ENCODE data around the gene CHAC1.

CHAC1 gene, protein sequence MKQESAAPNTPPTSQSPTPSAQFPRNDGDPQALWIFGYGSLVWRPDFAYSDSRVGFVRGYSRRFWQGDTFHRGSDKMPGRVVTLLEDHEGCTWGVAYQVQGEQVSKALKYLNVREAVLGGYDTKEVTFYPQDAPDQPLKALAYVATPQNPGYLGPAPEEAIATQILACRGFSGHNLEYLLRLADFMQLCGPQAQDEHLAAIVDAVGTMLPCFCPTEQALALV

DNA sequence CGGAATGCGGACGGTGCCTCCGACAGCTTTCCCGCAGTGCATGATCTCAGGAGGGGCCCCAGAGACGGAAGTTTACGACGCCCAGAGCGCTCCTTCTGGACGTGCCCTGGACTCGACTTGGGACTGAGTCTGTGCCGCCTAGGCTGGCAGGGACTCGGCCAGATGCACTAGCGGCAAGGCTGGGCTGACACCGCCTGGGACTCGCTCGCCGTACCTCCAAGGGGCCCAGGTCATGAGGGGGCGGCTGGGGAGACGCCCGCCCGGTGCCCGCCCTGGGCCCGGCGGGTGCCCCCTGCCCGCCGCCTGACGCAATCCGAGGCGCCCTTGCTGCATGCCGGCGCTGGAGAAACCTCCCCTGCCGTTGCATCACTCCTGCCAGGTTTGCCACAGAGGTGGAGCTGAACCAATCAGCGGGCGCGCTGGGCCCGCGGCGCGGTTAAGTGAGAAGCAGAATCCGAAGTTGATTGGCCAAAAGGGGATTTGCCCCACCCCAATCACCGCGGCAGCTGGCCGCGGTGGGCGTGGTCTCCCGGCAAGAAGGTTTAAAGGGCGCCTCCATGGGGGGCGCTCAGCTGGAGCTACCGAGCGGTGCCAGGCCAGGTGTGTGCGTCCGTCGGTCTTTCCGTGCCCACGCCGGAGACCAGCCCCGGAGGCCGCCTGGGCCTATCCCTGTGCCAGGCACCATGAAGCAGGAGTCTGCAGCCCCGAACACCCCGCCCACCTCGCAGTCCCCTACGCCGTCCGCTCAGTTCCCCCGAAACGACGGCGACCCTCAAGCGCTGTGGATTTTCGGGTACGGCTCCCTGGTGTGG is at the start of gene CHAC1:
Gene CHAC1, plus strand, starts transcription at position 571 of the 812 bp plus-strand sequence. Its CDS starts 113 bp downstream, at position 684.
- peak; percentile 95 for ATAC-seq

DNA sequence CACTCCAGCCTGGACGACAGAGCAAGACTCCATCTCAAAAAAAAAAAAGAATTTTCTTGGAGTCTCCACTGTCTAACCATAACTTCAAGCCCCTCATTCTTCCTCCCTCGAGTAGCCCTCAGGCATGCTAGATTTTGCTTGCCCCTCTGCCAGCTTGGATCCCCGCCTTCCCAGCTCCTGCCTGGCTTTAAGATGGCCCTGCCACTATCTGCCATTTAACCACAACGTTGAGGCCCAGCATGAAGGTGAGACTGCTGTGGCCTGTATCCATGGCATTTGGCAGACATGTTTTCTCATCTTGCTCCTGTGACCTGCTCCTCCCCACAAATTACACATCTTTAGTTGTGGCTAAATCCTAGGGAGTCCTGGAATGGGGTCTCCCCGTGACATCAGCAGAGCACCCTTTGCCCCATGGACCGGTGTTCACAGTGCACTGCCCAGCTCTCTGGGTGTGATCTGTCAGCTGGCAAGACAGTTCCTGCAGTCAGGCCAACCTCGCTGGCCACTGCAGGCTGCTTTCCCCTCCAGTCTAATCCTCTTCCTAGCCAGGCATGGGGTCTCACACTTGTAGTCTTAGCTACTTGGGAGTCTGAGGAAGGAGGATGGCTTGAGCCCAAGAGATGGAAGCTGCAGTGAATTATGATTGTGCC is 48.6 kb upstream of the CHAC1 start:
- no peak for DNase-seq
- ATAC-seq = no peak

More for the DNA sequence above, at the start of gene CHAC1:
- DNase-seq = peak; percentile 97

DNA sequence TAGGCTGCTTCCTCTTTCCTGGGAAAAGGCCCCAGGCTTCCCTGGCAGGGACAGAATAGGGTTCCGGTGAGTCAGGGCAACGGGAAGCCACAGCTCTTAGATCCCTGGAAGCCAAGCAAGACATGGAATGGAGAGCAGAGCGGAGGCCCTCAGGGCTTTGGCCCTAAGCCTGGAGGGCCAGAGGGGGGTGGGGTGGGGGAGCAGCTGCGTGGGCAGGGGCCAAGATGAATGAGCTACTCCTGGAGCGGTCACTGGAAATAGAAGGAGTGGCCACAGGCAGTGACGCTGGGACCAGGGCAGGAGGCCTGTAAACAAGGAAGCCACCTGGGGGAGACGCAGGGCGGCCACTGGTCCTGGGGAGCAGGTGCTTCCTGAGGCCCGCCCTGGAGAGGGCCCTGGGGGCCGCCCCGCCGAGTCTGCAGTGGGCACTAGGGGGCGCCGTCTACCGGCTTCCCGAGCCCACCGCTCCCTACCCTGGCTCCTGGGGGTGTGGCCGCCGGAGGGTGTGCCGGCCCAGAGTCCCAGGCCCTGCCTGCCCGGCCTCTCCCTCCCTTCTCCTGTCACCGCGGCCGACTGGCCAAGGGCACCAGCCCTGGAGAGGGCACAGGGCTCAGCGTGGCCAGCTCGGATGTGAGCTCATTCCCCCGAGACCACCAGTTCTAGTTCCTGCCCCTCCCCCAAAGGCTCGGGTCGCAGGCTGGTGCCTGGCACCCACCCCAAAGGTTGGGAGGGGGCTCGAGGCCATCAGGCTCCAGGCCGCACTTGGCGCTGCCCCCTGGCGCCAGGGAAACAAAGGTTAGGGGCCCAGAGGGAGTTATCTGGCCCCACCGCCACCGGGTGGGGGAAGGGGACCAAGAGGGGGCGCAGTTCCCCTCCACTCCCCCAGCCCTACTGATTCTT is 46.9 kb upstream of the CHAC1 start:
- DNase-seq = peak; percentile 93

DNA sequence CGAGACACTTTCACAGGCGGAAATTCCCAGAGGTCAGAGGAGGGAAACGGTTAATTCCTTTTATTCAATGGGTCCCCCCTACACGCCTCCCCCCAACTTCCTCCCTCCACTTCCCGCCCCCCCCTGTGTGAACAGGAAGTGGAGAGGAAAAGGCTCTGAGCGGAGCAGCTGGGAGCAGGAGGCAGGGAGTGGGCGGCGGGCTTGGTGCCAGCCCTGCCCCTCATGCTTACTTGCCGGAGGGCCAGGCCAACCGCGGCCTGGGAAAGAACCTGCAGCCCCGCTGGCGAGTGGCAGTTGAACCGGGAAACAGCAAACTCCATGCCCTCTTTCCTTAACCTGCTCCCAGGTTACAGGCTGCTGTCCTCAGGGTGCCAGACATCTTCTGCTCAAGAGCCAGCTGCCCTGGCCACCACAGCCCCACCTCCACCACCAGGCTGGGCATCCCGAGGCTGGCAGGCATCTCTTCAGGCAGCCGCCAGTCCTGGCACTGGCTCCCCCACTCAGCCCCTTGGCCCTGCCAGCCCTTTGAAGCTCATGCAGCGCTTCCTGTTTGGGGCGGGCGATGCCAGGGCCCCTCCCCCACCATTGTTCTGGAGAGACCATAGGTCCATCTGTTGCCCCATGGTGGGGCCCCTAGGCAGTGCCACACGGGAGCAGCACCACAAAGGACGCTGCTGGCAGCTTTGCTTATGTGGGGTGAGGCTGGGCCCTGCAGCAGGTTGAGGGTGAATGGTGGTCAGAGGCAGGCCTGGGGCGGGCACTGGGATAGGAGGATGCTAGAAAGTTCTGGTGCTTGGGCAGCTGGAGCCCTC is 46.1 kb upstream of the CHAC1 start:
- ATAC-seq (peak; percentile 26), DNase-seq (peak; percentile 65)

More for the DNA sequence above, 46.9 kb upstream of the CHAC1 start:
- peak; percentile 84 for ATAC-seq

DNA sequence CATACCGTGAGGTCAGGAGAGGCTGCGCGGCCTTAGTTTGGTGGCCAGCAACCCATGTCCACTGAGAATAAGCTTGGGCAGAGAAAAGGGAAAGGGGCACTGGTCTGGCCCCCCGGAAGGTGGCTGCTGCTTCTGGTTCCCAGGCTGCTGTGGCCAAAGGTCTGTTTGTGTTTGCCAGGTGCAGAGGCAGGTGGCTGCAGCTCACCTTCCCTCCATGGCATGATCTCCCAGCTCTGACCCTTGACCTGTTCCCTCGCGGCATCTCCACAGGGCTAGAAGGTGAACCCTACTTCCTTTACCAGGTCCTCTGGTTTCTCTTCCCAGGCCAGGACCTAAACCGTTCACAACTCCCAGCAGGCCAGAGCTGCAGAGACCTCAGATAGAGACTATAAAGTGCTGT is 45.2 kb upstream of the CHAC1 start:
- ATAC-seq = no peak
- no peak for DNase-seq

DNA sequence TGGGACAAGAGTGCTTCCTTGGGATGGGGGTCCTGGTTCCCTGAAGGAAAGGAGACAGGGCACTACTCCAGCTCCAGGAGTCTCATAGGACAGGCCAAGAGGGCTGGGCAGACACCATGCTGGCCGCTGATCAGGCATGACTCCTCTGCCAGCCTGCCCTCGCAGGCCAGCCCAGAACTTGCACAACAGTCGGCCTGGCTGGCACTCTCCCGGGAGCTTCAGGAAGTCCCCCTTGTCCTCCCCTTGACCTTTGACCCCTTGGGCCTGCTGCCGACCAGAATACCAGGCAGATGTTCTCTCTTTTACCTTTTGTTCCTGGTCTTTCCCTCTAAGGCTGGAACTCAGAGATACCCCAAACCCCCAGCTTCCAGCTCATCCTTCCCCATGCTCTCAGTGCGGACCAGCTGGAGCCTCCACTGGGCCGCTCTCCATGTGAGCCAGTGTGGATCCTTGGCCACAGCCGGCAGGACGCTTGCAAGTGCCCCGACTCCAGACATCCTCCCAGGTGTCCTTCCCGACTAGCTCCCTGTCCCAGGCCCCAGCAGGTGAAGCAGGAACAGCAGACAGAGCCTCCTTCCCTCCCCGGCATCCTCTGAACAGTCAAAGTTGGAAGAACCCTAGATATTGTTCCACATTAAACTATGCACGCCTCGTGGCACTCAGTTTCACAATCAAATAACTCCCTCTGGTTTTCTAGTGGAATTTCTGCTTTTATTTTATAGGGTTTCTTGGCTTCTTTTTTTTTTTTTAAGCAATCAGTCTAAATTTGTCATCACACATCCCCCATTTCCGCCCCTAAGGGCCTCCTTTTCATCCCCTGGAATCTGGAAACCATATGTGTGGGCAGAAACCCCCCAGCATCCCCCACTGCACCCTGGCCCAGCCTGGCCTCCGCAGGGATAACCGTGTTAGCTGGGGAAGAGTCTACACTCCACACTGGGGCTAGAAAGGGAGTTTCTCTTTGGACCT is 43.3 kb upstream of the CHAC1 start:
- DNase-seq = no peak
- ATAC-seq = no peak

DNA sequence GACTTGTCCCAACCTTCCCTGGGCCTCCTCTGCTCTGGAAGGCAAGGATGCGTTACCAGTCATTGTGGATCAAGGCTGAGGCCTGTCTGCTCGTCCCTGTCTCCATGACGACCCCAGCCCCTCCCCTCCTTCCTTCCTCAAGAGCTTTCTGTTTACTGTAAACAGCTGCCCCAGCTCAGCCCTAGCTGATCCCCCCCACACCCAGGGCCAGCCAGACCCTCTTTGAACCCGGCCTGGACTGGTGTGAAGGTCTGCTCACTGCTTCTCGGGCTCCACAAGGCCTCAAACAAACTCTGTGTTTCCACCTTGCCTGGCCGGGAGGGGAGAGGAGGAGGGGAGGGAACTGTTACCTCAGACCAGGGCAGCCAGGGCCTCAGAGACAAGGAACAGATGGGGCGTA is 42.1 kb upstream of the CHAC1 start:
- ATAC-seq = no peak

DNA sequence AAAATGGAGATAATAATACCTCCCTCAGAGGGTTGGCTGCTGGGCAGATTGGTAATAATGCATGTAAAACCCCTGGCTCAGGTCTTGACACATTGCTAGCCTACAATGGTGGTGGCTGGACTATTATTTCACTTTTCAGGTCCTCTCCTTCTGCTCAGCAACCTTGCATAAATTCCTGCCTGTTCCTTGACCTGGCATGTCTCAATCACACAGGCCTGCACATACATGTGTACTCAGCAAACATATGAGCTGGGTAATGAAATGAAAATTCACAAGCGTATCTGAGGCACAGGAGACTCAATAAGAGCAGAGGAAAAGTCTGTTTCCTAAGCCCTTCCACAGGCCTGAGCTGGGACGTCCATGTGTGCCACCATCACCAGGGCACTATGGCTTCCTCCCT is 41.6 kb upstream of the CHAC1 start:
- DNase-seq = no peak
- no peak for ATAC-seq

More for the DNA sequence above, 42.1 kb upstream of the CHAC1 start:
- DNase-seq = no peak

DNA sequence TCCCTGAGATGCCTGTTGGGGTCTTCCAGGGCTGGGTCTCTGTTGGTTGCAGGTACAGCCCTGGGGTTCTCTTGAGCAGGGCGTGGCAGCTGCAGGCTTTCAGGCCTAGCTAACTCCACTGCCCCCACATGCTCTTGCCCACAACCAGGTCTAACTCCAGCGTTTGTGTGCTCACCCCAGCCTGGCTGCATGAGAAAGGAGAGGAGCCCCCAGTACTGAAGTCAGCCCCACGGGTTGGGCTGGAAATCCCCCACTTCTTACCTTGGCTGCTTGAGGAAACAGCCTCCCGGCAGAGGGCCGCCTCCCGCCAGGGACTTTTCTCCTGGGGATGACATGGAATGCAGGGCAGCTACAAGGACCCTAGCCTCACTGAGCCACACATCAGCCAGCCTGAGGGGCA is 40.8 kb upstream of the CHAC1 start:
- ATAC-seq = no peak
- no peak for DNase-seq

DNA sequence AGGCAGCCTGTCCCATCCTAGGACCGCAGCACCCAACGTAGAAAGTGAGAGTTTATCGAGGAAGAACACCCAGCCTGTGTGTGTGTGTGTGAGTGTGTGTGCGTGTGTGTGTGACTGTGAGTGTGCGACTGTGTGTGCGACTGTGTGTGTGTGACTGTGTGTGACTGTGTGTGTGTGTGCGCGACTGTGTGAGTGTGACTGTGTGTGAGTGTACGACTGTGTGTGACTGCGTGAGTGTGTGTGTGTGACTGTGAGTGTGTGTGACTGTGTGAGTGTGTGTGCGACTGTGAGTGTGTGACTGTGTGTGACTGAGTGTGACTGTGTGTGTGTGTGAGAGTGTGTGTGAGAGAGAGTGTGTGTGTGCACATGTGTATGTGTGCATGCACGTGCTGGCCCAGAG is 39.3 kb upstream of the CHAC1 start:
- ATAC-seq (no peak), DNase-seq (no peak)

DNA sequence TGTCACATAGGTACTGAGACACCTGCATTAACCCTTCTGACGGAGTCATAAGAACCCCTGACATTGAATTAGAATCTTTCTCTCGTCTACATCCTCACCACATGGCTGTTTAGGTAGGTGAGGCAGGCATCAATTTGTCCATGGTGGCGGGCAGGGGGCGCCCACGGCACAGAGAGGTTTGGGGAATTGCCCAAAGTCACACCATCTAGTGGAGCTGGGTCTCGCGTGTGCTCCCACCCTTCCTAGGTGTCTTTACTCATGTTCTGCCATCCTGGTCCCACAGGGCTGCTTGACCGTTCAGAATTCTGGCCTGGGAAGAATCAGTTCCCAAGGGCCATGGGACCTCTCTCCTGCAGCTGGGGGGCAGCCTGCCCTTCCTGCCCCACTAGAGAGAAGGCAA is 38.8 kb upstream of the CHAC1 start:
- DNase-seq (no peak), ATAC-seq (no peak)

DNA sequence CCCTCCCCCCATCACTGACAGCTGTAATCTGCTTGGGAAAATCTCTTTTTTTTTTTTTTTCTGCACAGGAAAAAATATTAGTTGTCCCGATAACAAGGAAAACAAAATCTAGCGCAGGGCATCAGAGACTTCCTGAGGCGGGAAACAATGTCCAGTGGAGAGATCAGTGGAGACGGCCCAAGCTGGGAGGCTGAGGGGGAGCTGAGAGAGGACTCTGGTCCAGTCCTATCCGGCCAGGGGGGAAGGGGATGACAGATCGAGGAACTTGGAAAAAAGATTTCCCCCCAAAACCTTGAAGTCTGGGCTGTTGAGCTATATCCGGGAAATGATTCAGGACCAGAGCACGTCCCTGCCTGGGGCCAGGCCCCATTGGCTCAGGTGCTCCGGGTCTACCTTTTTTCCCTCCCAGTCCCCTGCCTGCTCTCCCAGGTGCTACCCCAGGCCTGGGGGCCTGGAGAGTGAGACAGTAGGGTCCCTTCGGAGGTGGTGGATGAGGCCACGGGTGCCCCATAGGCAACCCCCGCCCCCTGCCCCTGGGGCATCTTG is 38.1 kb upstream of the CHAC1 start:
- DNase-seq (no peak), ATAC-seq (no peak)

DNA sequence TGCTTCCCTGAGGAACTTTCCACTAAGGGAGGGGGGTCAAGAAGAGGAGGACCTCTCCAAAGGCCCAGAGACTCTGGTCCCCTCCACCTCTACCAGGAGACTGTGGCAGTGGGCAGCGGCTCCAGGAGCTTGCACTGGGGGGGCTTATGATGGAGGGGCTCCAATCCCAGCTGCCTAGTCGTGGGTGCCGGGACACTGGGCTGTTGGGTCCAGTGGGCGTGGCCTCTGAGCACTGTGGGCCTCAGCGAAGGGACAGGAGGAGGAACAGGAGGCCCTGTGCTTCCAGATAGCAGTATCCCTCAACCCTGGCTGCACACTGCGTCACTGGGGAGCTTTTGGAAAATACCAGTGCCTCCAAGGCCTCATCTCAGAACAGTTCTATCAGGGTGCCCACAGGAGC is 37.6 kb upstream of the CHAC1 start:
- DNase-seq (no peak), ATAC-seq (no peak)

DNA sequence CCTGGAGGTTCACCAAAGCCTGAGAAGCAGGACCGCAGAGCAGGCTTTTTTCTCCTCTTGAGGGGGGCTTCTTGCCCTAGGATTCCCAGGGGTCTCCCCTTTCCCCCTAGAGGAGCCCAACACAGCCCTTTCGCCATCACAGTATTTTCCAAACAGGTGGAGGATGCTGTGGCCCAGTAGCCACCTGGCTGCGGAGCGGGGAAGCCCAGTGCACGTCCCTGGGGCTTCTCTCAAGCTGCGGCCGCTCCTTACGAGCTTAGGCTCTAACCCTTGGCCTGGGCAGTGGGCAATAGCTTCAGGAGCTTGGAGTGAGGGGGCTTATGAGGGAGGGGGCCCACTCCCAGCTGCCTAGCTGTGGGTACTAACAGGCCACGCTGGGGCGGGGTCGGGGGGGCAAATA is 35.7 kb upstream of the CHAC1 start:
- no peak for ATAC-seq
- no peak for DNase-seq

DNA sequence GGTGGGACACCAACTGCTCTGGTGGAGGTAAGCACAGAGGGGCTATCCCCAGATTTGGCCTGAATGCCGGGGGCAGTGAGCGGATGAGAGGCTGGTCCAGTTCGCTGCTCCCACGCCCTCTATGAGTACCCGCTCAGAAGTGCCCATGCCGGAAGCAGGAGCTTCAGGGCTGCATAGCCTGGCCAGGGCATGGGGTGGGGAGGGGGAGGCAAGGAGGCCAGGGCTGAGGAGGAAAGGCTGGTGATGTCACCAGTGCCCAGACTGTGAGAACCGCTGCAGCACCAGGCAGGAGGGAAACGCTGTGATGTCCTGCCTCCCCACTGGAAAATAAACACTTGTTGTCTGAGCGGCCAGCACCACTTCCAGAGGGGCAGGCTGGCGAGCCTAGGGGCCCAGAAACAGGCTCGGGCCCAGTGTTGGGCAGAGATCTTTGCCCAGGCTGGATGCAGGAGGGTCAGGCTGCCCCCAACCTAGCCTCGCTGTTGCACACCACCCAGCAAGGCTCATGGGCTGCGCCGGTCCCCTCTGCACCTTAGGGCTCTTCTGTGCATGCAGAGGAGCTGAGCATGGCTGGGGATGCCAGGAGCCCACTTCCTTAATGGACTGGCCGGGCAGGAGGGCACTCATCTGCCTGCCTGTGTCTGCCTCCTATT is 35.0 kb upstream of the CHAC1 start:
- no peak for ATAC-seq

DNA sequence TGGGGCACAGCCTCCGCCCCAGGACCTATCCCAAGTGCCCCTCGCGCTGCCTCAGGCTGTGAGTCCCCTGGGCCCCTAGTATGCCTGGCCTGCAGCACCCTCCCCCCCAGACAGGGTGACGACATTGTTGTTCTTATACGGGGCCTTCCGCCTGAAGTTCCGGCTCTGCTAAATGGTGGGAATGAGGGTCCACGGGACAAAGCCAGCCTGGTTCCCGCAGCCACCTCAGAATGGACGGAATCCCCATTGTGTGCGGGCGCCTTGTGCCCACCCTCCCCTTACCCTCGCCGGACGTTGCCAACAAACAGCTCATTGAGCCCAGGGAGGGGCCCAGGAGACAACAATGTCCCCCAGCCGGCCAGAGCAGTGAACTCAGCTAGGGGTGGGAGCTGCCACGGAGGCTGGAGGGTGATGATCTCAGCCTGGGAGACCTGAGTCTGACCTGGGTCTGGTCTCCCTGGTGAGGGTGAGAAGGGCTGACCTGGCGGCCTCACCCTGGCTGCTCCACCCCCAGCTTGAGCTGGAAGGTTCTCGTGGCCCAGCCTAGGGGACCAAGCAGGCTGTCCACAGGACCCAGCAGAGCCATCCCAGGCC is 34.4 kb upstream of the CHAC1 start:
- DNase-seq = no peak
- no peak for ATAC-seq

More for the DNA sequence above, 35.0 kb upstream of the CHAC1 start:
- no peak for DNase-seq

DNA sequence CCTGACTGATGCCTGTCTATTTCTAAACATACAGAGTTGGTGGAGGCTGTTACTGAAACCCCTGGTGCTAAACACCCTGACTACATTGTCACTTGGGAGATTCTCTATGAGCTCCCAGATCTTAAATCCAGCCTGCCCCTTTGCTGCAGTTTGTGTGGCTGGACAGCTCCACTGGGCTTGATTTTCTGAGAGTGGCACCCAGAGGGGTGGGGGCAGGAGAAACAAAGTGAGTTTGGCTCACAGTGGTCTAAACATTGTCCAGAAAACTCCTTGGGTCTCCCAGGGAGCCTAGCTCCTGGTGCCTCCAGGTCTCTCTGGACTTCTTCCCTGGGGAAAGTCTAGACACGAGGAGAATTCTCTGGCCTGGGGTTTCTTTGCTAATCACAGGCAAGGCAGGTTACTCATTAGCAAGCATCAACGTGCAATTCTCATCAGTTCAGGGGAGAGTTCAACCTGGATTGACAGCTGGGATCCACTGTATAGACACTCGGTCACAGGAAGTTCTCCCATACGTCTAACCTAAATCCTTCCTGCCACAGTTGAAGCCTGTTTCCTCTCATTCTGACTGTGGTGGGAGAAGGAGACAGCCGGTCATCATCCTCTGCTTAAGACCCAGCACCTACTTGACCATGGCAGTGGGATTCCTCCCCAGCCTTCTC is 31.2 kb upstream of the CHAC1 start:
- ATAC-seq = no peak
- DNase-seq = no peak

DNA sequence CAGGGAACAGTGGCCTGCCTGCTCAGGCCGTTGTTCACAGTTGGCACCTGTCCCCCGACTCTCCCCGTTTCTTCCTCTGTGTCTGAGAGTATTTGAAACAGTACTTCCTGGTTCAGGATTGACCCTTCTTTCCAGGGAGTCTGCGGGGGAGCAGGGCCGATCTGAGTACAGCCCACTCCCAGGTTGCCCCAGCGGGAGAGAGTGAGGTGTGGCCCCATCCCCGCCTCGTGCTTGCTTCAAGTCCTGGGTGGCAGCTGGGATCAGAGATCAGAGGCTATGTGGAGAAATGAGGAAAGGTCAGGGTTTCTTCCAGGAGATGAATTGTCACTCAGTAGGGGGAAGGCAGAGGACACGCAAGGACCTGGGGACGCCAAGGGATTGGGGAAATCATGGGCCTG is 30.7 kb upstream of the CHAC1 start:
- DNase-seq (no peak), ATAC-seq (no peak)

All from stimulated activated naive CD8-positive, alpha-beta T cell treated with anti-CD3 and anti-CD28 coated beads, Interleukin-15, Interleukin-2, amounts not matched to agents 100 U/mL and 50 U/mL, for 24 hours (primary cell).